Breast epithelium (tissue), 3 donors: ENCODE results near the gene SLC27A1.

Source experiments
- CTCF ChIP-seq, 3 donors: fragments of 450-650 bp; IDR thresholded peaks; one replicate each; pipeline ENCODE4 v1.5.1; 2016 to 2017; ENCODE audit warnings: antibody characterized with exemption in 3 of 3, mild to moderate bottlenecking in 3 of 3, moderate library complexity in 3 of 3
- POLR2A ChIP-seq: fragments of 450-650 bp; IDR thresholded peaks from one replicate; pipeline ENCODE4 v1.6.1; 2016; ENCODE audit warnings: antibody characterized with exemption, mild to moderate bottlenecking, moderate library complexity

- TF ChIP-seq CTCF (IDR thresholded peaks at IDR 0.05) (no peak), POLR2A (no peak)
These were observed 40.6 kb upstream of the SLC27A1 start for GRCh38 chr19:17429641-17430113.
